PC-3 (cell line): ENCODE data around the gene BLCAP. TPM values are rescaled to one million over a fixed set of nuclear protein-coding genes. Genes with fewer than 3 reads are reported as not detected.
A peak's percentile ranks its signal among the peaks of the same experiment; 100 is the strongest.

Experiments
- ATAC-seq: fragments of 200-7000 bp; cut with Tn5 transposase; 2 replicates; pipeline ENCODE4 v1.9.1; 2020; ENCODE audit warnings: mild to moderate bottlenecking, moderate library complexity
- BruUV-seq: library from RNA; stranded (reverse); fragments of 400-500 nt; replicated peaks from 2 replicates; lab custom pipeline; 2021; lab: Mats Ljungman, UMichigan
- CTCF ChIA-PET: fragments of 300-600 bp; sonication (Branson Sonifier 250); formaldehyde crosslinking; loops from one replicate; lab custom pipeline; 2022; ENCODE audit warnings: antibody characterized with exemption; lab: Charles Lee
- POLR2A ChIA-PET: fragments of 300-600 bp; sonication (Branson Sonifier 250); formaldehyde crosslinking; loops from one replicate; lab custom pipeline; 2022; ENCODE audit warnings: antibody characterized with exemption; ENCODE audit not compliant: unreplicated experiment; lab: Charles Lee
- DNase-seq: peaks from one replicate; pipeline ENCODE4 v3.0.0-alpha.2; 2015
- H2AFZ ChIP-seq: fragments of 300-600 bp; sonication (generic); 2 replicates; pipeline ENCODE4 v1.6.0; 2016; ENCODE audit warnings: antibody characterized with exemption, low read length
- H3F3A ChIP-seq: fragments of 300-600 bp; sonication (generic); one replicate; pipeline ENCODE4 v1.6.0; 2017; ENCODE audit warnings: antibody characterized with exemption, low read length, control low read depth, mild to moderate bottlenecking; ENCODE audit not compliant: unreplicated experiment
- H3K27ac ChIP-seq: fragments of 300-600 bp; sonication (generic); 2 replicates; pipeline ENCODE4 v1.5.1; 2016; ENCODE audit warnings: mild to moderate bottlenecking, low read length
- H3K27me3 ChIP-seq: fragments of 300-600 bp; sonication (generic); 2 replicates; pipeline ENCODE4 v1.6.1; 2016; ENCODE audit warnings: low read length, mixed read lengths
- H3K36me3 ChIP-seq: fragments of 300-600 bp; sonication (generic); 2 replicates; pipeline ENCODE4 v1.6.1; 2016; ENCODE audit warnings: low read depth, mixed run types, low read length, mixed read lengths
- H3K4me1 ChIP-seq: fragments of 300-600 bp; sonication (generic); 2 replicates; pipeline ENCODE4 v1.5.1; 2016; ENCODE audit warnings: low read length; ENCODE audit not compliant: insufficient read depth
- H3K4me2 ChIP-seq: fragments of 300-600 bp; sonication (generic); 2 replicates; pipeline ENCODE4 v1.6.0; 2016; ENCODE audit warnings: low read length
- H3K4me3 ChIP-seq: fragments of 300-600 bp; sonication (generic); 2 replicates; pipeline ENCODE4 v1.5.1; 2016; ENCODE audit warnings: mild to moderate bottlenecking, low read length, mixed read lengths
- H3K79me2 ChIP-seq: fragments of 300-600 bp; sonication (generic); 2 replicates; pipeline ENCODE4 v1.6.1; 2017; ENCODE audit warnings: low read length, mixed read lengths
- H3K9ac ChIP-seq: fragments of 300-600 bp; sonication (generic); 2 replicates; pipeline ENCODE4 v1.6.0; 2016; ENCODE audit warnings: mild to moderate bottlenecking, low read length
- H3K9me2 ChIP-seq: fragments of 300-600 bp; sonication (generic); replicated peaks from 2 replicates; pipeline ENCODE4 v1.6.1; 2016; ENCODE audit warnings: mixed run types, low read length, mixed read lengths
- H3K9me3 ChIP-seq: fragments of 300-600 bp; sonication (generic); 2 replicates; pipeline ENCODE4 v1.6.1; 2016; ENCODE audit warnings: low read length, mixed read lengths
- H4K20me1 ChIP-seq: fragments of 300-600 bp; sonication (generic); 2 replicates; pipeline ENCODE4 v1.6.1; 2016; ENCODE audit warnings: low read length, mixed read lengths
- EZH2 ChIP-seq: fragments of 300-600 bp; sonication (generic); IDR thresholded peaks from one replicate; pipeline ENCODE4 v1.6.1; 2017; ENCODE audit warnings: antibody characterized with exemption, mild to moderate bottlenecking, low read length; ENCODE audit not compliant: unreplicated experiment
- EZH2phosphoT487 ChIP-seq: fragments of 300-600 bp; sonication (generic); IDR thresholded peaks from 2 replicates; pipeline ENCODE4 v1.6.1; 2018; ENCODE audit warnings: mild to moderate bottlenecking, antibody characterized with exemption, low read length, borderline replicate concordance
- intact Hi-C: fragments of 100-400 bp; cut with micrococcal nuclease; formaldehyde crosslinking; loops from 2 replicates; pipeline ENCODE4 v1.9.0; 2023
- total RNA-seq: library from RNA; depleted of rRNA; stranded (reverse); fragments of >200 nt; gene quantifications from 2 replicates; pipeline ENCODE4 v1.2.3, GENCODE V29; 2014
- TF ChIP-seq, protein P1 (sequence below): fragments of 300-600 bp; sonication (generic); conservative IDR thresholded peaks from 2 replicates; pipeline ENCODE4 v1.5.1; 2017; ENCODE audit warnings: antibody characterized with exemption, low read depth, mild to moderate bottlenecking, low read length

Gene BLCAP
- total RNA-seq, 1 experiment from 2014 or later, result 100 TPM

DNA sequence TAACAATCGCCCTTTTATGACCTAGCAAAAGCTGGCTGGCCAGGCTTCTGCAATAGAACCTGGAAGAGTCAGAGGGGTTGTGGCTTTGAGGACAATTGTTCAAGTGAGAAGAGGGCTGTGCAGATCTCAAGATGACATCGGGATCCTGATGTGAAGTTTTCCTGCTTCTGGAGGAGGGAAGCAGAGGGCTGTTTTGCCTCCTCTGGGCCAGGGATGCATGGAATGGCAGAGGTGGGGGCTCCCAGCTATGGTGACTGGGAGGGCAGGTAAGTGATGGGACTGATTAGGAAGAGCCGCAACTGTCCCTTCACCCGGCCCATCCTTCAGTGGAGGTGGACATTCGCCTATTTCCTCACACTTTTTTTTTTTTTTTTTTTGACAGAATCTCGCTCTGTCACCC lies 43.4 kb upstream of the BLCAP start:
- Histone ChIP-seq H3K4me2 (no peak overlapping the region), H3F3A (no peaks in the 10 kb centered on the region), H3K9me2 (no peaks in the 10 kb centered on the region), H2AFZ (no peak overlapping the region), H3K9ac (no peak overlapping the region), H4K20me1 (no peaks in the 10 kb centered on the region), H3K4me3 (no peak overlapping the region), H3K79me2 (no peaks in the 10 kb centered on the region), H3K4me1 (peaks cover 4% of the 10 kb centered on the region; the same call in 1 of the 2 replicates), H3K27ac (no peak overlapping the region), H3K27me3 (peaks cover 34% of the 10 kb centered on the region; the same call in 1 of the 2 replicates), H3K9me3 (no peaks in the 10 kb centered on the region), H3K36me3 (no peaks in the 10 kb centered on the region)
- no peak for TF ChIP-seq EZH2phosphoT487
- TF ChIP-seq, protein P1, sequence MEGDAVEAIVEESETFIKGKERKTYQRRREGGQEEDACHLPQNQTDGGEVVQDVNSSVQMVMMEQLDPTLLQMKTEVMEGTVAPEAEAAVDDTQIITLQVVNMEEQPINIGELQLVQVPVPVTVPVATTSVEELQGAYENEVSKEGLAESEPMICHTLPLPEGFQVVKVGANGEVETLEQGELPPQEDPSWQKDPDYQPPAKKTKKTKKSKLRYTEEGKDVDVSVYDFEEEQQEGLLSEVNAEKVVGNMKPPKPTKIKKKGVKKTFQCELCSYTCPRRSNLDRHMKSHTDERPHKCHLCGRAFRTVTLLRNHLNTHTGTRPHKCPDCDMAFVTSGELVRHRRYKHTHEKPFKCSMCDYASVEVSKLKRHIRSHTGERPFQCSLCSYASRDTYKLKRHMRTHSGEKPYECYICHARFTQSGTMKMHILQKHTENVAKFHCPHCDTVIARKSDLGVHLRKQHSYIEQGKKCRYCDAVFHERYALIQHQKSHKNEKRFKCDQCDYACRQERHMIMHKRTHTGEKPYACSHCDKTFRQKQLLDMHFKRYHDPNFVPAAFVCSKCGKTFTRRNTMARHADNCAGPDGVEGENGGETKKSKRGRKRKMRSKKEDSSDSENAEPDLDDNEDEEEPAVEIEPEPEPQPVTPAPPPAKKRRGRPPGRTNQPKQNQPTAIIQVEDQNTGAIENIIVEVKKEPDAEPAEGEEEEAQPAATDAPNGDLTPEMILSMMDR, result no peak
- no peak for TF ChIP-seq EZH2
- intact Hi-C loops, result no loop called here
- ChIA-PET CTCF (no interaction called here), POLR2A (no interaction called here)
- BruUV-seq, result no TSS peak
- DNase-seq, result no peak
- no peak for ATAC-seq

DNA sequence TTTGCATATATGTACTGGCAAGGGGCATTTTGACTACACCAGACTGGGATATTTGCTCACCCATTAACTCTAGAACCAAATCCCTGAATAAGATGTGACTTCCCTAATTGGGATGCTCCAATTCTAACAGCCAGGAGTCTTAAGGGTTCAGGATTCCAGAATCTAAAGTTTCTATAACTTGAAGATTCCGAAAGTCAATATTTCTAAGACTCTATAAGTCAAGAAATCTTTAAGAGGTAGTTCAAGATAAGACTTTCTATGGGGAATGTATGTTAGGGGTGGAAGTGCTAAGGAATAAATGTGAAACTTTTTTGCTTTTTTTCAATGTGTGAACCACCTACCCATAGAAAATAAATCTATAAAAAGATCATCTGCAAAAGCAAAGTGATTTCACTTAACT lies 42.7 kb upstream of the BLCAP start:
- Histone ChIP-seq H3K4me1 (peaks cover 4% of the 10 kb centered on the region; the same call in 1 of the 2 replicates), H3K9ac (no peak overlapping the region), H3K27me3 (peaks cover 34% of the 10 kb centered on the region; the same call in 1 of the 2 replicates), H3F3A (no peaks in the 10 kb centered on the region), H3K79me2 (no peaks in the 10 kb centered on the region), H3K9me2 (no peaks in the 10 kb centered on the region), H3K4me3 (no peak overlapping the region), H3K4me2 (no peak overlapping the region), H2AFZ (no peak overlapping the region), H3K36me3 (no peaks in the 10 kb centered on the region), H3K27ac (no peak overlapping the region), H4K20me1 (no peaks in the 10 kb centered on the region), H3K9me3 (no peaks in the 10 kb centered on the region)
- TF ChIP-seq EZH2phosphoT487, result no peak
- no peak for TF ChIP-seq EZH2
- TF ChIP-seq, protein P1, result no peak
- DNase-seq (no peak), ATAC-seq (no peak)
- BruUV-seq, result no TSS peak
- ChIA-PET CTCF (no interaction called here), POLR2A (no interaction called here)
- intact Hi-C loops, result no loop called here

DNA sequence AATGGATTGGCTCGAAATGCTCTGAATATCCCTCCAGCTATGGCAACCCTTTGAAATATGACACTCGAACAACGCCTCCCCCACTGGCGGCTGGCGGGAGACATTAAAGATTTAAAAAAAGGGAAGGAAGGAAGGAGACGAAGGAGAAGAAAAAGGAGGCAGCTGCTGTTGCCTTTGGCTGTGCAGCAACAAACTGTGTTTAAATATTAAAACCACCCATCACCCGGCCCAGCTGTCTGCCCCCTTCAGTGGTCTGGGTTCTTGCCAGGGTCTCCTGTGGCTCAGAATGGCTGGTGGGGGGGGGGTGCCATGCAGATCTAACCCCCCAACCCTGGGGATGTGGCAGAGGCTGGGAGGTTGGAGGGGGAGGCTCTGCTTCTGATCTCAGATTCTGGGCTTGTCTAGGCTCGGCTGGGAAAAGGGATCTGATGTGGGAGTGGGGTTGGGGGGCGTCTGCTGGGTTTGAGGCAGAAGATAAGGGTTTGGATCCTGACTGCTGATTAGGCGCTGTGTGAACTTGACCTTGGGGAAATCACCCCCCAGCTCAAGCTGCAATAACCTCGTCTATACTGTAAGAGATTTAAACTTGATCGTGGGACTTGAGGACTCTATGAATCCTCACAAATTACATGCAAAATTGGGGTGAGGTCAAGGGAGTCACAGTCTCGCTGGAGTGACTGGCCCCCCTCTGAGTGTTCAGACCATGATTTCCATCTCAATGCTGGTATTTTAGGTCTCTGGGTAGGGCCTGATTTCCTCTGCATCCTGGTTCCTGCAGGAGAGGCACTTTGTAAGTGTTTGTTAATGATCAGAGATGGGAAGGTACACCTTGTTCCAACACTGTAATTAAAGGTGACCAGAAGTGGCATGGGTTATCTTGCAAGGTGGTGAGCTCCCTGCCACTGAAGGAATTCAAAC lies 40.3 kb upstream of the BLCAP start:
- H3K27ac ChIP-seq, result no peak overlapping the region
- DNase-seq (peak; percentile 27), ATAC-seq (no peak)
- BruUV-seq, result no TSS peak
- POLR2A ChIA-PET, result no interaction called here
- H3K27me3 ChIP-seq, result peaks cover 34% of the 10 kb centered on the region; the same call in 1 of the 2 replicates
- H3F3A ChIP-seq, result no peaks in the 10 kb centered on the region
- H2AFZ ChIP-seq, result no peak overlapping the region
- H3K9ac ChIP-seq, result no peak overlapping the region
- no peaks in the 10 kb centered on the region for H3K9me2 ChIP-seq
- H4K20me1 ChIP-seq, result no peaks in the 10 kb centered on the region
- intact Hi-C loops, result loop anchor here (5.0 to 10.0 kb wide), 2 partner anchors 424 to 487 kb away; no protein-coding TSS in a partner anchor
- CTCF ChIA-PET, result no interaction called here
- peaks cover 7% of the 10 kb centered on the region; the same call in 1 of the 2 replicates for H3K4me1 ChIP-seq
- no peaks in the 10 kb centered on the region for H3K79me2 ChIP-seq
- H3K9me3 ChIP-seq, result no peaks in the 10 kb centered on the region
- 0 out of 2 replicates have a peak overlapping the region, but pooled peaks have one; percentile 26 for H3K4me2 ChIP-seq
- H3K36me3 ChIP-seq, result no peaks in the 10 kb centered on the region
- TF ChIP-seq EZH2 (no peak), EZH2phosphoT487 (no peak)
- TF ChIP-seq, protein P1, result no peak
- H3K4me3 ChIP-seq, result no peak overlapping the region
